NCI-H2107 treated with DMSO at 0.1 percent for 48 hours (cell line): ENCODE data around the gene NR1D2.

ENCODE experiments used
- DNase-seq: peaks from one replicate; lab custom pipeline; 2025; ENCODE audit not compliant: unreplicated experiment; lab: John Stamatoyannopoulos, UW

The NR1D2 gene

DNA sequence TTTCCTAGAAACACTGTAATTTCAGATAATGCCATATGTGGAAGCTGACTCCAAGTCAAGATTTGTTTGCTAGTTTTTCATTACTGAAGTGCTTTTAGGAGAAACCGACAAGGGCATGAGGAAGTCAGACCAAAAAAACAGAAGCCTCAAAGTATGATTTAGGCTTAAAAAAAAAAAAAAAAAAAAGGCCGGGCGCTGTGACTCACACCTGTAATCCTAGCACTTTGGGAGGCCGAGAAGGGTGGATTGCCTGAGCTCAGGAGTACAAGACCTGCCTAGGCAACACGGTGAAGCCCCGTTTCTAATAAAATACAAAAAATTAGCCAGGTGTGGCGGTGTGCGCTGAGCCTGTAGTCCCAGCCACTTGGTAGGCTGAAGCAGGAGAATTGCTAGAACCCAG, 16.6 kb upstream of the NR1D2 start:
- no peak for DNase-seq

DNA sequence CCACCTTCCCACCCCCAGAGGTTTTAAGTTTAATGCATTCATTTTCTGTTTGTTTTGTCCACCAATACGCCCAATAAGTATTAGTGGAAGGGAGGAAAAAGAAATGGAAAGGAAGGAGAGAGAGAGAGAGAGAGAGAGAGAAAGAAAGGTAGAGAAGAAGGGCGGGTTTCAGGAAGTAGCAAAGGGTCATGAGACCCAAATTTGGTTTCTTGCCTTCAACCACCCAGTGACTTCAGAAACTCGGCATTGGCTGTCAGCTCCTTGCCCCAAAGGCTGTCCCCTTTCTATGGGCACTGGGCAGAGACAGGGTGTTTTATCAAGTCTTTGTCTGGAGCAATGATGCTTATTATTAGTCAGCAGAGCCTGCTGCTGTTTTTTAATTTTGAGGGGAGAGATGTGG, 13.5 kb upstream of the NR1D2 start:
- DNase-seq = no peak

DNA sequence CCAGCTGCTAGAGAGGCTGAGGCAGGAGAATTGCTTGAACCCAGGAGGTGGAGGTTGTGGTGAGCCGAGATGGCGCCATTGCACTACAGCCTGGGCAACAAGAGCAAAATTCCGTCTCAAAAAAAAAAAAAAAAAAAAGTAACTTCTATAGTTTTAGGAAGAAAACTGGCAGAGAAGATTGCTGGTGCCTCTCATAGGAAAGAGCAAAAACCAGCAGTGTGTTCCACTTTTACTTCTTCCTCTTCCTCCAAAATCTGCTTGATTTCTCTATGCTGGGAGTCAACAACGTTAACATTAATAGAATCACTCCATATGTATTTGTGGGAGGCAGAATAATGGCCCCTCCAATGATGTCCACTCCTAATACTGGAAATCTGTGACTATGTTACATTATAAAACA, 12.5 kb upstream of the NR1D2 start:
- no peak for DNase-seq

DNA sequence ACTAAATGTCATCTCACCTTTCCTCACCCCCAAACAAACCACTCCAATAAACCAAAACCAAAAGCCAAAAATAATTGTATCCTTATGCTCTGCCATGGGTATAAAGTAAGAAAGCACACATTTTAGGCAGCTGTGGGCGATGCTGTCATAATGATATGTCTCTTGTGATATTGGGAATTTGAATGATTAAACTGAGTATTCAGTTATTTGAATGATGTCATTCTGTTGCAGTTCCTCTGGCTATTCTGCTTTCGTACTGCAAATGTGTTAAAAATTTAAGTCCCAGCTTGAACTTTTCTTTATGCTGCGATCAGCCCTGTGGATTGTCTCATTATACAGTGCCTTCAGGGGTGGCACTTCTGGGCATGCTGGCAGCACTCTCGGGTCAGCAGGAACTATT, 10.8 kb upstream of the NR1D2 start:
- no peak for DNase-seq

DNA sequence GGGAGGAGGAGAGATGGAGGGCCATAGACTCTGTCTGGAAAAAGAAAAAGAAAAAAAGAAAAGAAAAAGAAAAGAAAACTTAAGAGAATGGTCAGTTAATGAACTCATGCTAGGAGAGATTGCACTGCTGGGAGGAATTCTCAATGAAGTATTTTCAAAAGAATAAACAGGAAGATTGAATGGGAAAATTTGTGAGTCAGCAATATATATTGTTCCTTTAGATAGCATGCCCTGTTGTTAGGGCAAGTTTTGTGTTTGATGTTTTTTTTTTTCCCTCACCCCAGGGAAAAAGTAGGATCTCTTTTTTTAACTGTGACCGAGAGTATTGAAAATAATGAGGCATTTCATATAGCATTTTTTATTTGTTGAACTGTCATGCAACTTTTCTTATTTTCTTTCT, 7.8 kb upstream of the NR1D2 start:
- no peak for DNase-seq

DNA sequence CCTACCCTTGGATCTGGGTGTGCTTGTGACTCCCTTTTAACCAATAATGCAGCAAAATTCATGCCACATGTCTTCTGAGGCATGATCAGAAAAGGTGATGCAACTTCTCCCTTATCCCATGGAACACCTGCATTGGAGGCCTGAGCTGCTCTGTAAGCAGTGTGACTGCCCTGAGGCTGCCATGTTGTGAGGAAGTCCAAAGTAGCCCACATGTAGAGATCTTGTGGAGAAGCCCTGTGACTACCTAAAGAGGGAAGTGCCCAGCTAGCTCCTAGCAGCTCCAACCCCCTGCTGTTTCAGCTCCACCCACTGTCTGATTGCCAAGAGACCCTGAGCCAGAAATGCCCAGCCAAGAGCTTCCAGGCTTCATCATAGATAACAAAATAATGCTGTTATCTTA, 6.4 kb upstream of the NR1D2 start:
- DNase-seq = no peak

DNA sequence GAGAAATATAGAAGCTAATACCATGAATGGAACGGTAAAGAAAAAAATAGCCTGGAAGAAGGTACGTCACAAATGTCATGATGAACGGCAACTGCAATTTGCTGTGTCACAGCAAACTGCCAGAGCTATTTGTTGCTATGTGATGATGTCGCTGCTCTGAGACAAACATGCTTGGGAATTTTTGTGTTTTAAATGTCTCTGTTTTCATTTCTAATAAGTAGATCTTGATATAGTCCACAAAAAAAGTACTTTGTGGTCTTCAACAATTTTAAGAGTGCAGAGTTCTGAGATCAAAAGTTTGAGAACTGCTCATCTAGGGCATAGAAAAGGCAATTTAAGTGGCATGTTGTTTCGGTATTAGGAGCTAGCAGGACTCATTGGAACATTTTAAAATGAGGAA, 4.3 kb upstream of the NR1D2 start:
- DNase-seq = no peak

DNA sequence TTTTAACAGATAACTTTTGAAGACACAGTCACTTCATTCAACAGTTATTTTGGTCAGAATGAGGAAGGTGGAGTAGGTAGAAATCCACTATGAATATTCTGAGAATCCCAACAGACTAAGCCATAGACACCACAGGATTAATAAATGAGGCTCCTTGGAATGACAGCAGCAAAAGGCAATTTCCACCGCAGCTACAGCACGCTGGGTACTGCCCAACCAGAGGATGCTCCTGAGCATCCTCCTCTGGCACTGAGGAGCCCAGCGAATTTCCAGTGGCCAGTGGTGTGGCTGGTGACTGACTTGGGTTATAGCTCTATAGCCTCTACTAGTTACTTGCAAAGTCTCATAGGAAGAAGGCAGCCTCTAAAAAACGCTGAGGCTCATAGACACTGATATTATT, 3.6 kb upstream of the NR1D2 start:
- DNase-seq = no peak

DNA sequence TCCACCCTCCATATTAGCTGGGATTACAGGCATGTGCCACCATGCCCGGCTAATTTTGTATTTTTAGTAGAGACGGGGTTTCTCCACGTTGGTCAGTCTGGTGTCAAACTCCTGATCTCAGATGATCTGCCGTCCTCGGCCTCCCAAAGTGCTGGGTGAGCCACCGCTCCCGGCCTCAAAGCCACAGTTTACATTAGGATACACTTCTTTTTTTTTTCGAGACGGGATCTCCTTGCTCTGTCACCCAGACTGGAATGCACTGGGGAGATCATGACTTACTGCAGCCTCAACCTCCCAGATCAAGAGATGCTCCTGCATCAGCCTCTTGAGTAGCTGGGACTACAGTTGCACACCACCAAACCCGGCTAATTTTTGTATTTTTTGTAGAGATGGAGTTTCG, 2.5 kb upstream of the NR1D2 start:
- DNase-seq = no peak

DNA sequence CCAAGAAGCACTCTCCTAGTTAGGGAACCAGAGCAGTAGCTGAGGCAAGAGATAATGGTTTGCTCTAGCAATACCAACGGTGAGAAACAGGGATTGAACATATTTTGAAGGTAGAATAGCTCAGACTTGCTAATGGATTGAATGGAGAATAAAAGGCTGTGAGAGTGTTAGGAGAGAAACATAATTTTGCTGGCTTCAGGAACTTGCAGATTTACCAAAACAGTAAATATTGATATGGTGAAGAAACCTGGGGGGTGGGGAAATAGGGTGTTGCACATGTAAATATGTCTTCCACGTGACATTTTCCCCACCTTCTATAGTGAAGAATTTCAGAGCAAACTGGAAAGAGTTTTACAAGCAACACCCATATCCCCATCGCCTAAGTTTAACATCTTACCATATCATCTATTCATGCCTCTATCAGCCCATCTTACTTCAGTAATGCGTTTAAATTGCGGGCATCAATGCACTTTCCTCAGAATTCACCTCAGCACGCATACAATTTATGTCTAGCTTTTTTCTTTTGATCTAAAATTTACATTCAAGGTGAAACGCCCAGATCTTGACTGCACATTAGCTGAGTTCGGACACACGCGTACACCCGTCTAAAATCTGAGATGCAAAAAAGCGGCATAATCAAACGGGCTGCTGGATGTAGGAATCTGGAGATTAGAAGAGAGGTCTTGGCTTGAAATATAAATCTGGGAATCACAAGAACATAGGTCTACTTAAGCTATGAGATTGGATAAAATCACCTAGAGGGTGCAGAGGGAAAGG, 891 bp upstream of the NR1D2 start:
- peak; percentile 9 for DNase-seq

DNA sequence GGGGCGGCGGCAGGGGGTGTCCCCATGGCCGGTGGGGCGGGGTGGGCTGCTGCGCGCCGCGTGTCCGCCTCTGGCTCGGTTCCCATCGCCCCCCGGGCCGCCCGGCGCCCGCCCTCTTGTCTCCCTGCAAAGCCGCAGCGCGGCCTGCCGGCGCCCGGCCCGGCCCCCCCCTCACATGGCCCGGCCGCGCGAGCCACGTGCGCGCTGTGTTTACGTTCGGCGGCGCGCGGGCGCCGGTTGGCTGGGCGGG, 502 bp downstream of the NR1D2 start:
- no peak for DNase-seq

DNA sequence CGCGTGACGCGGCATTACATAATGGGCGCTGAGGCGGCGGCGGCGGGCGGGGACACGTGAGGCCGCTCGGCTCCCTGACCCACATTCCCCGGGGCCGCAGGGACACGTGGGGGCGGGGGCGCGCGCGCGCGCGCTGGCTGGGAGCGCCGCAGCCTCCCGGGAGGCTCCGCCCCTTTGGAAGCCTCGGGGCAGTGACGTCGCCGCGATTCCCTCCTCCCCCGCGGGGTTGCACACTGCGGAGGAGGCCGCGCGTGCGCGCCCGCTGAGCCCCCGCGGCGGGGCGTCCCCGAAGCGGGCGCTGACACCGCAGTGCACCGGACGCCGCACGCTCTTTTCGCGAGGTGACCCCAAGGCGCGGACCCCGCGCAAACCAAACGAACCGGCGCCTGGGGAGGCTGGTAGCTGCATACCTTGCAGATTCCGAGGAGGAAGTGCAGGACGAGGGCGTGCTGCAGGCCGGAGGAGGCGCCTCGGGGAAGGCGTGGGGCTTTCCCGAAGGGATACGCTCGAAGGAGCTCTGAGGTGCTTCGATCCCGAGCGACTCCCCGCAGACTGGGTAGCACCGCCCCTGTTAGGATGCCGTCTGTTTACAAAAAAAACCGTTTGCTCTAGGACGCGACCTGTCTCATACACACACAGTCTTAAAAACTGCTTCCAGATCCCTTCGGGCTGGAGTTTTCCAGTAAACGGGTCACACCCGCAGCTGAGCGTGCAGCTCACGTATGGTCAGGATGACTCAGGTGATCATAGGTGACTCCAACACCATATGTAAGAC, 1.0 kb downstream of the NR1D2 start:
- peak; percentile 50 for DNase-seq

DNA sequence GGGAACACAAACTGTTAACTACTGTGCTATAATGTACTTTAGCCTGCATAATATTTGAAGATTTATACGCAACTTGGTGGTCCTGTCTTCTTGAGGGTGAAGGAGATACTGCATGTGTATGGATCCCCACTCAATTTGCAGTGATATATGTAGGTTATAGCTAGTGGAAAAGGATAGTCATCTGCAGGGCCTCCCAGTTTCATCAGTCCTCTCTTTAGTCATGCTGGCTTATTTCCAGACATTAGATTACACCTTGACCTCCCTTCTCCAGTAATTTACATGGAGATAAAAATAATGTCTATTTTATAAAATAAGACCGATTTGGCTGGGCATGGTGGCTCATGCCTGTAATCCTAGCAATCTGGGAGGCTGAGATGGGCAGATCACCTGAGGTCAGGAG, 3.7 kb downstream of the NR1D2 start:
- DNase-seq = no peak

DNA sequence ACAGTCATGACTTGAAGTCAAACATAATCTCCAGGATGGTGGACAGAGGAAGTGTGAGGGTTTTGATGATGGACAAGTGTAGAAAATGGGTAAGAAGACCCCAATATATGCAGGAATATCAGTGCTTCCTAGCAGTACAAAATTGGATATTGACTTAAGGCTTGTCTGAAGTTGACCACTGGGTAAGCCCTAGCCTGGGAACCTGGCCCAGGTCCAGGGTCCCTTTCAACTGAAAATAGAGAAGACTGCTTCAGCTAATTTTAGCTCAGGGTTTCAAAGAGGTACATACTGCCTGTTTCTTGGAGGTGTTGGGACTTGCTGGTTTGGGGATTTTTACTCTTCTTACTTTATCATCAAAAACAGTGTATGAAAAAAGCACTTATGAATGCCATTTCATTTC, 4.7 kb downstream of the NR1D2 start:
- no peak for DNase-seq

DNA sequence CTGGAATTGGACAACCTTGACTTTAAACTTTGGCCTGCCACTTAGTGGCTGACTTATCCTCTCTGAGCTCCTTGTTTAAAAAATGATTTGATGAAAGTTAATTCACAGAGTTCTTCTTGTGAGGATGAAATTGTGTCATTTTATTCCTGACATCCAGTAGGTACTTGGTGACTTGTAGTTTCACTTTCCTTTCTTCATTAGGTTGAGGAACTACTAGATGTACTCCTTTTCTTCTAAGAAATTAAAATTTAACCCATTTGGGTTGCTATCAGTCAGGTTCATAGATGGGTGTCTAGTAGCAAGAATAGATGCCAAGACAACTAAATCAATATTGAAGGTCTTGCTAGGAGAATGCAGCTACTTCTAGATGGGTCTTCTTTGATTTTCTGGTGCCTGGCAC, 5.2 kb downstream of the NR1D2 start:
- DNase-seq = no peak

DNA sequence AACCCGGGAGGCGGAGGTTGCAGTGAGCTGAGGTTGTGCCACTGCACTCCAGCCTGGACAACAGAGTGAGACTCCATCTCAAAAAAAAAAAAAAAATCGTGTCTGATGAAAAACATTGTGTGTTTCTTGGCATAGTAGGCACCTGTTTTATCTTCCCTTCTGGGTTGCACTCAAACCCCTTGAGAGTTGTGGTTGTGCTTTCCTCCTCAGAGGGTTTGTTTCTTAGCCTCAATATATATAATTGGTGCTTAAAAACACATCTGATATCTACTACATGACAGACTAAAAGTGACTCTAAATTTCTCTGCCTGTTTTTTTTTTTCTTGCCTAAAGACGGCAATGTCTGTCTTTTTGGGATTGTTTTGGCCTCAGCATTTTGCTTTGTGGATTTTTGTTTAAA, 7.6 kb downstream of the NR1D2 start:
- no peak for DNase-seq

DNA sequence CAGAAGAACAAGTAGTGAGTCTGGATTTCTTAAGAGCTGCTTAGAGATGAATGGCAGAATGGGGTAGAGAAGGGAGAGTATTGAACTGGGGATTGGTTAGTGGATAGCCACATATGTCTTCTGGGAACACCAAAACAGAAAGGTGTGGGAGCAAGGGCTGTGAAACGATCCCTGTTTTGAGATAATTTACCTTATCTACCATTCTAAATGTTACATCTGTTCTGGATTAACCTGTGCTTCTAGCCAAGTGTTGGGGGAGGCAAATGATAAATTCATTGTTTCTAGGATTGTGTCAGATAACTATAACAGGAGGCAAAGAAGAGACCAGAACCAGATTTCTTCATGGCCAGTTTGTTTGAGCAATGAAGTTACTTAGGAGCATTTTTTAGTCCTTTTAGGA, 8.4 kb downstream of the NR1D2 start:
- DNase-seq = no peak

DNA sequence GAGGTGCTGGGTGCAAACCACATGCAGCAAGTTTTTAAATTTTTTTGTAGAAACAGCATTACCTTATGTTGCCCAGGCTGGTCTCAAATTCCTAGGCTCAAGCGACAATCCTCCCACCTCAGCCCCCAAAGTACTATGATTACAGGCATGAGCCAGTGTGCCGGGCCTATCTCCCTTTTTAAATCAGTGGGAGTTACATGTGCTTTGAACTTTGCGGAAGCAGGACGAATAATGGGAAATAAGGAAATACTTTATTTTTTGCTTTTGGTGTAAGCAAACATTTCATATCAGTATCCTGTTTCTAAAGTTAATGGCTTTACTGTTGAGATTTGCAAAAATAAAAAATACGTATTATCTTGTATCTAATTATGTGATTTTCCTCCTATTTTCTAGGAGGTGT, 9.1 kb downstream of the NR1D2 start:
- DNase-seq = no peak

DNA sequence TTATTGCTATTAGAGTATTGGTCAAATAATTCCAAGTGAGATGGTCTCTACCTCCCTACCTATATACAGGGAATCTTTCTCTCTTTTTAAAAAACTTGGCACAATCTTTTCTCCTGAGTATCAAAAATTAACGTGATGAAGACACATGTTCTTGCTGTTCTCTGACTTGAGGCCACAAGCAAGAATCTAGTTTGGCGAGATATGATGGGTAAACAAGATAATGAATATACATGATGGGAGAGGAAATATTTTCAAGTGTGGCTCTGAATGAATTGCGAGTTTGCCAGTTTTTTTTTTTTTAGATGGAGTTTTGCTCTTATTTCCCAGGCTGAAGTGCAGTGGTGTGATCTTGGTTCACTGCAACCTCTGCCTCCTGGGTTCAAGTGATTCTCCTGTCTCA, 11.6 kb downstream of the NR1D2 start:
- DNase-seq = no peak

DNA sequence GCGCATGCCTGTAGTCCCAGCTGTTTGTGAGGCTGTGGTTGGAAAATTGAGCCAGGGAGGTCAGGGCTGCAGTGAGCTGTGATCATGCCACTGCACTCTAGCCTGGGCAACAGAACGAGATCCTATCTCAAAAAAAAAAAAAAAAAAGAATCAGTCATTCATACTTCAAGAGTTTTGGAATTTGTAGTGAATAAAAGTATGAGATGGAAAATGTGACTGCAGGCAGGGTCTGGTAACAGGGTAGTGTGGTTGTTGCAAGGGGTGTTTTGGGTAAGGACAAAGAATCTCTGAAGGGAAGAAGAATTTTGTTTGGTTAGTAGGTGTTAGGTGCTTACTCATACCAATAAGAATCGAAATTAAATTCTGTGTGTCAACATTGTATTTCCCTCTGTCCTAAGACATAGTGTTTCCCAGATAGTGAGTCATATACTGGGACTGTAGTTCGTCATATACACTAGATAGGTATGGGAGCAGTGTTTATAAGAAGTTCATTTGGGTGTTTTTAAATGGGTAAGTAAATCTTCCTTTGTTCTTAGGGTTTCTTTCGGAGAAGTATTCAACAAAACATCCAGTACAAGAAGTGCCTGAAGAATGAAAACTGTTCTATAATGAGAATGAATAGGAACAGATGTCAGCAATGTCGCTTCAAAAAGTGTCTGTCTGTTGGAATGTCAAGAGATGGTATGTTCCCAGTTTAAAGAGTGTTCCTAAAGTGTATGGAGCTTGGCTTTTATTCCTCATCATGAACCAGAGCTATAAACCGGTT, 14.2 kb downstream of the NR1D2 start:
- no peak for DNase-seq

DNA sequence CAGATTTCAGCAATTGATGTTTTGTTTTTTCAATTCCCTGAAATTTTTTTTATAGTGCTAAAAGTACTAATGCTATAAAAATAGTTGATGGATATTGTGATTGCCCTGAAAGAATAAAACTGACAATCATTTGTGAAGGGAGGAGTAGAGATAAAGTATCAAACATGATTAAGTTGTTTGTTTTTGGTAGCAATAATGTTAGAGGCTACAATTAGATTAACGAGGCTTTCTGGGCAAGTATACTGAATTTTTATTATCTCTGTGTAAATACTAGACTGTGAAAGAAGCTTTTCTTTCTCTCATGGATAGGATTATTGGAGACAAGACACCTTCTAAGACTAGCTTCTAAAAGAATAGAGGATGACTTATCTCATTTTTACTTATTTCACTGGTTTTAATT, 15.6 kb downstream of the NR1D2 start:
- DNase-seq = no peak

DNA sequence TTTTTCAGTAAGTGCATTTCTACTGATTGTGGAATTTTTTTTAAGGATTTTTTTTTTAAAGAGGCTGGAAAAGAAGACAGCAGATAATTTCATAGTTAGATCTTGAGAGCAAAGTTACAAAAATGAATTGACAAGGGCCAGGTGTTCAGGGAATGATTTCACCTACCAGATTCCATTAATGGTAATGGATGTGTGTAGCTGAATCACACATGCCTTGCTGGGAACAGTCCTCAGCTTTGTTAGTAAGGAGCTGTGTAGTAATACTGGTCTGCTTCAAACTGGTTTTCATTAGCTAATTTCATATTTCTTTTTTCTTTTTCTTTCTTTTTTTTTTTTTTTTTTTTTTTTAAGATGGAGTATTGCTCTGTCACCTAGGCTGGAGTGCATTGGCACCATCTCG, 16.0 kb downstream of the NR1D2 start:
- no peak for DNase-seq
